Measurements from ENCODE around the gene ATP6V0C.

The ATP6V0C gene

GRCh38 chr16:2513405-2514332 is at the start of gene ATP6V0C:
TSS of gene ATP6V0C (plus strand) at chr16:2513952. CDS start at chr16:2514104, 152 bp downstream.
- peak within 1 kb of the TSS; percentile 92 for H3K9ac ChIP-seq (ENCODE audit: low read depth, low read length)
- H3K4me1 ChIP-seq (ENCODE audit: insufficient read depth, low read length), result peaks cover 31% of the 10 kb centered on the region
- H3K9me3 ChIP-seq (ENCODE audit: control insufficient read depth, insufficient read depth, low read length), result no peaks in the 10 kb centered on the region
- H3K36me3 ChIP-seq (ENCODE audit: insufficient read depth, low read length), result no peaks in the 10 kb centered on the region

DNA sequence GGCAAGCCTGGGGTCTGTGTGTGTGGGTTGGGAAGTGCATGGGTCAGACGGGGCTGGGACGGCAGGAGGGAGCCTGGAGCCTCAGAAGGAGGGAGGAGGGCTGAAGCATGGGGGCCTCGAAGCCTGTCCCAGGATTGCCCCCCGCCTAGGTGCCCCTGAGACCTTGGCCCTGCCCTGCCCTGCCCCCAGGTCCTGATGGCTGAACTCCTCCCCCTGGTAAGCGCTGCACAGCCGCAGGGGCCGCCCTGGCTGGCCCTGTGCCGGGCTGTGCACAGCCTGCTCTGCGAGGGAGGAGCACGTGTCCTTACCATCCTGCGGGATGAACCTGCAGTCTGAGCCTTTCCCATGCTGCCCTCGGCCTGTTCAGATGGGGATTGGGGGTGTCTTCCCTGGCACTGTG is 49.4 kb upstream of the ATP6V0C start:
- Histone ChIP-seq H3K36me3 (ENCODE audit: insufficient read depth, low read length) (peaks cover 7% of the 10 kb centered on the region), H3K9me3 (ENCODE audit: control insufficient read depth, insufficient read depth, low read length) (no peaks in the 10 kb centered on the region), H3K9ac (ENCODE audit: low read depth, low read length) (no peak overlapping the region), H3K4me1 (ENCODE audit: insufficient read depth, low read length) (peaks cover 9% of the 10 kb centered on the region; the same call in 1 of the 2 replicates)

DNA sequence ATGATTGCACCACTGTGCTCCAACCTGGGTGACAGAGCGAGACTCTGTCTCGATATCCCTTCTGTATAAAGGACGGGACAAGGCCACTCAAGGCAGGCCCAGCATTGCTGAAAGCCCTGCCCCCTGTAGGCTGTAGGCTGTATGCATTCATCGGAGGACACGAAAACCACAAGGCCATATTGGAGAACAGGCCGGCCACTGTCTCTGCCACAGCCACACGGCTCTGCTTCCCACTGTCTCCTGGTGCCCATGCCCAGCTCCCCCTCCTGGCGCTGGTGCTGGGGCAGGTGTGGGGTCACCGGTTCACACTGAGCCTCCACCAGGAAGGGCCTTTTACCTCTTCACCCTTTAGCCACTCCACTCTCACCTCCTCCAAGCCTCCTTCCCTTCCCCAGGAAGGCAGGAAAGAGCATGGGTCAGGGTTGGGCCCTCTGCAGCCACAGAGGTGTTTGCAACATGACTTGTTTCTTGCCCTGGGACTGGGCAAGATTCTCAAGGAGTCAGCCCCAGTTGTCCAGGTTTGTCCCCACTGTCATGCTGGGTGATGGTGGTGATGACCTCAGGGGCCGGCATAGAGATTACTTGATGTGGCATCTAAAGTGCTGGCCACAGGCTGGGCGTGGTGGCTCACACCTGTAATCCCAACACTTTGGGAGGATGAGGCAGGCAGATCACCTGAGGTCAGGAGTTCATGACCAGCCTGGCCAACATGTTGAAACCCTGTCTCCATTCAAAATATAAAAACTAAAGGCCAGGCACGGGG is 47.9 kb upstream of the ATP6V0C start:
- Histone ChIP-seq H3K36me3 (ENCODE audit: insufficient read depth, low read length) (peaks cover 7% of the 10 kb centered on the region), H3K4me1 (ENCODE audit: insufficient read depth, low read length) (peaks cover 22% of the 10 kb centered on the region), H3K9me3 (ENCODE audit: control insufficient read depth, insufficient read depth, low read length) (no peaks in the 10 kb centered on the region), H3K9ac (ENCODE audit: low read depth, low read length) (no peak overlapping the region)

DNA sequence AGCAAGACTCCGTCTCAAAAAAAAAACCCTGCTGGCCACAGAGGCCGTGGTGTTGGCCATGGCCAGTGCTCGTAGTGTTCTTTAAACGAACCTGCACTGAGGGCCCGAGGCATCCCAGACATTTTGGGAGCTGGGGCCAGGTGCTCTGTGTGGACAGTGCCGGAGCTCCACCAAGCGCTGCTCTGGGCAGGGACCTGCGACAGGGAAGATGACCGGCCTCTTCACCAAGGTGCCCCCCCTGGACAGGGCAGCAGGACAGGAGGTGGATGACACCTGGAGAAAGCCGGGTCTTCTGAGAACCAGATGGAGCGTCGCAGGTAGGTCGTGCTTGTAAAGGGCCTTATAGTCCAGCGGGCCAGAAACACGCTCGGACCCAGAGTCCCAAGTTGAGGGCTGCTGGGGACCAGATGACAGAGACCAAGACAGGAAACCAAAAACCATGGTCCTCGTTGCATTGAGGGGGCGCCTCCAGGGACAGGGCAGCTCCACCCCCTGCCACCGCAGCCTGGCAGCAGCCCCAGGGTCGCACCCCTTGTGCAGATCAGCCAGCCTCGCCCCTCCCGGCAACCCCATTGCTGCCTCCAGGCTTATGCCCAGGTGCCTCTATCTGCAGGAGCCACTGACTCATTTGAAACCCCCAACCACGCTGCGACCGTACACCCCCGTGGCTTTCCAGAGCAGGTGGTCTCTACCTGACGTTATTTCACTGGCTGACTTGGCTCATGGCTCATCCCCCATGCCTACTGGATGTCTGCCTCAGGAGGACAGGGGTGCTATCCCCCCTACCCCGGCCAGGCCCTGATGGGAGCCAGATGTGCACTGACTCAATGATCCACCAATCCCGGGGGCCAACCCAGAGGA is 46.9 kb upstream of the ATP6V0C start:
- 0 out of 2 replicates have a peak overlapping the region, but pooled peaks have one; percentile 4 for H3K9ac ChIP-seq (ENCODE audit: low read depth, low read length)
- H3K9me3 ChIP-seq (ENCODE audit: control insufficient read depth, insufficient read depth, low read length), result no peaks in the 10 kb centered on the region
- H3K36me3 ChIP-seq (ENCODE audit: insufficient read depth, low read length), result no peaks in the 10 kb centered on the region; the same call in 1 of the 2 replicates
- peaks cover 22% of the 10 kb centered on the region for H3K4me1 ChIP-seq (ENCODE audit: insufficient read depth, low read length)

DNA sequence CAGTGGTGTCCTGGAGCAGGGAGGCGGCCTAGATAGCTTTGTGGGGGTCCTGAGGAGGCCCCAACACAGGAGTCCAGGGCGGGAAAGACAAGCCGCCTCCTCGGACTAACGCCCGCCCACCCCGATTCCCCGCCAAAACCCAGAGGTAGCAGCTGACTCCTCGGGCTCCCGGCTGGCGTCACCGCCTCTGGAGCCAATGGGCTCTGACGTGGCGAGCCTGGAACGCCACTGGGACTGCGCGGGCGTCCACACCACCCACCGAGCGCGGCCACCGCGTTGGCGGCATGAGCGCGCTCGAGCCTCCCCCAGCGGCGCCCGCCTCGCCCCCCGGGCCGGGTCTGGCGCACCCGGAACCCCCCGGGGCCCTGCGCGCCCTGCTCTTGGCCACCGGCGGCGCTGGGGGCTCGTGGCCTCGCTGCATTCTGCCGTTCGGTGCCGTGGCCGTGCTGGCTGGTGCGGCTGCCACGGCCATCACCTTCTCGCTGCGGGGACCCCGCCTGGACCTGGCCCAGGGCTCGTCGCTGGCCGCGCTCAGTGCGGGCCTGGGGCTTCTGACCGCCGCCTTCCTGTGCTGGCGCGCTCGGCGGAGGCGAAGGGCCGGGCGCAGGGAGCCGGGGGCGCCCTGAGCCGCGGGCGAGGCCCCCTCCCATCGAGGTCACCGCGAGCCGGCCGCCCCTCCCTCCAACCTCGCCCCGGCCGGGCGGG is 46.1 kb upstream of the ATP6V0C start:
- Histone ChIP-seq H3K9me3 (ENCODE audit: control insufficient read depth, insufficient read depth, low read length) (no peaks in the 10 kb centered on the region), H3K36me3 (ENCODE audit: insufficient read depth, low read length) (no peaks in the 10 kb centered on the region; the same call in 1 of the 2 replicates), H3K9ac (ENCODE audit: low read depth, low read length) (peak overlapping the region; percentile 71), H3K4me1 (ENCODE audit: insufficient read depth, low read length) (peaks cover 22% of the 10 kb centered on the region)

DNA sequence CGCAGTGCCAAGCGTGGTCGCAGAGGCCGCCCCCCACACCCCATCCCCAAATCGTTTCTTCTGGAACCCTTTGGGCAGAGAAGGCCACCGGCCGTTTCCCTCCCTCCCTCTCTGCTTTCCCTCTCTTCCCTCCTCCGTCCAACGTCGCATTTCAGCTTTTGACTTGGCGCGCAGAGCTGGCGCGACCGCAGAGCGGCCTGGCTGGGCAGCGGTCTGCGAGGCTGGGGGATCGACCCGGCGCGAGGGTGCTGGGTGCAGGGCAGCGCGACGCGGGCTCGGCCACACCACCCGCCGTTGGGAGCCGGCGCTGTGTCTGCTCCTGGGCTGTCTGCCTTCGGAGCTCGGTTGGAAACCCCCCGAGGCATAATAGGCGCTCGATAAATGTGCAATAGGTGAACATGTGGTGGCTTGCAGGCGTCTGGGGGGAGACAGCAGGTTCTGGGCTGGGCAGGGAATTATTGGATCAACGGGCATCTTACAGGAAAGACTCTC is 45.5 kb upstream of the ATP6V0C start:
- Histone ChIP-seq H3K4me1 (ENCODE audit: insufficient read depth, low read length) (peaks cover 22% of the 10 kb centered on the region), H3K36me3 (ENCODE audit: insufficient read depth, low read length) (no peaks in the 10 kb centered on the region; the same call in 1 of the 2 replicates), H3K9ac (ENCODE audit: low read depth, low read length) (peak overlapping the region; percentile 71)

GRCh38 chr16:2468725-2469398 is 44.9 kb upstream of the ATP6V0C start:
- Histone ChIP-seq H3K9ac (ENCODE audit: low read depth, low read length) (peak overlapping the region; percentile 71), H3K4me1 (ENCODE audit: insufficient read depth, low read length) (peaks cover 22% of the 10 kb centered on the region), H3K9me3 (ENCODE audit: control insufficient read depth, insufficient read depth, low read length) (no peaks in the 10 kb centered on the region), H3K36me3 (ENCODE audit: insufficient read depth, low read length) (no peaks in the 10 kb centered on the region; the same call in 1 of the 2 replicates)

More for the DNA sequence above, 45.5 kb upstream of the ATP6V0C start:
- no peaks in the 10 kb centered on the region for H3K9me3 ChIP-seq (ENCODE audit: control insufficient read depth, insufficient read depth, low read length)

DNA sequence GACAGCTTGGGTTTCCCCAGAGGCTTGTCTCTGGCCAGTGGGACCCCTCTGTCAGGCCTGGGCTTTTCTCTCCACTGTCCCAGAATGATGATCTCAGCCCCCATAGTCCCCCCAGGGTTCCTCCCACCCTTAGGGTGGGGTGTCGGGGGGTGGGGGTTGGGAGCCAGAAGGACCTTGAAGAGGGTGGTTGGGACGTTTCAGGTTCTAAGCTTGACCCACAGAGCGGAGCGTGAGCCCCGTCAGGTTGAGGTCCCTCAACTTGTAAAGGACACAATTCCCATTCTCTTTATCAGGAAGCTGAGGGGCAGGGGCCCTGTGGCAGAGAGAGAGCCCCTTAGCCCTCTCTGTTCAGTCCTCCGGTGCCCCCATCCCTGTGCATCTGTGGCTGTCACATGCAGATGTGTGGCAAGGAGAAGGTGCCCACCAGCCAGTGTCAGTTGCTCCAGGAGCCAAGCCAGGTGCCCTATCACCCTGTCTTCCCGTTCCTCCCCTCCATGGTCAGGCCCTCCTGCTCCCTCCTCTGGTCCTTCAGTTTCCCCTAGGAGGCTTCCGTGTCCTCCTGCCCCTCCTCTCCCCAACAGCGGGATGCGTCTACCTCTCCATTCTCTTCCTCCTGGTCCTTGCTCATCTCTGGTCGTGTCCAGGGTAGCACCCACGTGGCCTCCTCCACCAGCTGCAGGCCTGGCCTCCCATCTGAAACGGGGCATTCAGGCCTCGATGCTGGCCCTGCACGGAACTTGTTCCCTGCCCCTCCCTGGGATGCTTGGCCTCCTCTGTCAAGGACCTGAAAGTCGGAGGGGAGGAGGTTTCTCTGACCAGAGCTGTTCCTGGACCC is 44.1 kb upstream of the ATP6V0C start:
- peaks cover 22% of the 10 kb centered on the region for H3K4me1 ChIP-seq (ENCODE audit: insufficient read depth, low read length)
- H3K9ac ChIP-seq (ENCODE audit: low read depth, low read length), result no peak overlapping the region; the same call in 1 of the 2 replicates
- no peaks in the 10 kb centered on the region for H3K9me3 ChIP-seq (ENCODE audit: control insufficient read depth, insufficient read depth, low read length)
- H3K36me3 ChIP-seq (ENCODE audit: insufficient read depth, low read length), result no peaks in the 10 kb centered on the region

DNA sequence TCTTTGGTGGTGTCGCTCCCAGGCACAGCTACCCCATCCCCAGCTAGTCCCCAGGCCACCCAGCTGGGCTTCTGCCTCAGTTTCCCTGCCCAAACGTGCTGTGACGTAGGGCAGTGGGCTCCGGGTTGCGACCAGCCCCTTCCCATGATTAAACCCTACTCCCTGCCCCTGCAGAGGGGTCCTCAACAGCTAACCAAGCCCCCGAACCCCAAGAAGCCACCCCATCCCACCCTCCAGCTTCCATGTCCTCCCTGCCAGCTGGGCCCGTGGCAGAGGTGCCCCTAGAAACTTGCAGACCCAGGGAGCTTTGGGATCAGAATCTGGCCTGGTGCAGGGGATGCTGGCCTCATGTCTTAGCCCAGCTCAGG is 43.5 kb upstream of the ATP6V0C start:
- H3K9ac ChIP-seq (ENCODE audit: low read depth, low read length), result no peak overlapping the region
- H3K4me1 ChIP-seq (ENCODE audit: insufficient read depth, low read length), result peaks cover 22% of the 10 kb centered on the region
- H3K9me3 ChIP-seq (ENCODE audit: control insufficient read depth, insufficient read depth, low read length), result no peaks in the 10 kb centered on the region
- no peaks in the 10 kb centered on the region for H3K36me3 ChIP-seq (ENCODE audit: insufficient read depth, low read length)

- Histone ChIP-seq H3K36me3 (ENCODE audit: insufficient read depth, low read length) (no peaks in the 10 kb centered on the region), H3K9ac (ENCODE audit: low read depth, low read length) (0 out of 2 replicates have a peak overlapping the region, but pooled peaks have one; percentile 21), H3K4me1 (ENCODE audit: insufficient read depth, low read length) (peaks cover 22% of the 10 kb centered on the region), H3K9me3 (ENCODE audit: control insufficient read depth, insufficient read depth, low read length) (no peaks in the 10 kb centered on the region)
These were observed 43.1 kb upstream of the ATP6V0C start for GRCh38 chr16:2470603-2471015.

DNA sequence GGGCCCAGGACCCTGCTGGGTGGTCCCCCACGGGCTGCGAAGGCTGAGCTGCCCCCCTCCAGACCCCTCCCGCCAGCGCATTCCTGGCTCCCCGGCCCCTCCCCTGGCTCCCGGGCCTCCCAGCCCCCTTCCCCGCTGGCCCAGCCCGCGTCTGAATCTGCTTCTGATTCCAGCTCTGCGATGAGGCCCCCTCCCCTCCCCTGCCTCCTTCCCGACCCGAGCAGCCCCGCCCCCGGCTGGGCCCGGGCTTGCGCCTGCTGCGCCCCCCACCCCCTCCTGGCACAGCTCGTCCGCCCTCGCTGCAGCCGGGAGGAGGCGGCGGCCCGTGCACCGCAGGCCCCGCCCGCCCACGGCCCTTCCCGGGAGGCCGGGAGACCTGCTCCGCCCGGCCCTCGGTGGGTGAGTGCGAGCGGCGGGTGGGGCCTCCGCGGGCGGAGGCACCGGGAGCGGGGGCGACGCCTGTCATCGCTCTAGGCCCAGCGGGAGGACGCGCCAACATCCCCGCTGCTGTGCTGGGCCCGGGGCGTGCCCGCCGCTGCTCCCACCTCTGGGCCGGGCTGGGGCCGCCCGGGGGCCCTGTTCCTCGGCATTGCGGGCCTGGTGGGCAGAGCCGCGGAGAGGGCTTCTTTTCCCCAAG is 42.6 kb upstream of the ATP6V0C start, which contains the start of gene NTN3:
Gene NTN3, plus strand, starts transcription at position 282 of the 637 bp plus-strand sequence. CDS start 405 bp downstream, outside the sequence.
- Histone ChIP-seq H3K9ac (ENCODE audit: low read depth, low read length) (peak within 1 kb of the TSS; percentile 46; the same call in 1 of the 2 replicates), H3K36me3 (ENCODE audit: insufficient read depth, low read length) (no peaks in the 10 kb centered on the region), H3K4me1 (ENCODE audit: insufficient read depth, low read length) (peaks cover 22% of the 10 kb centered on the region), H3K9me3 (ENCODE audit: control insufficient read depth, insufficient read depth, low read length) (no peaks in the 10 kb centered on the region)

Measured in ES-I3 (cell line).